Measurements from ENCODE around the gene IGSF21. TPM values are rescaled to one million over a fixed set of nuclear protein-coding genes. Genes with fewer than 3 reads are reported as not detected.

IGSF21 gene
- total and polyA plus RNA-seq, 11 donors, result 0.54 to 2.2 (median 0.94) TPM; not detected in 1

GRCh38 chr1:18261891-18262290, 154.3 kb downstream of the IGSF21 start:
- H3K27ac ChIP-seq, result no peak overlapping the region
- ATAC-seq (no peak), DNase-seq (no peak)
- intact Hi-C loops (cut with DNase I), result no loop called here
- no peak overlapping the region for H3K4me3 ChIP-seq
- WGBS, 4 donors, result 43 to 55% (median 47%) methylated on average over 4 of the region's 4 CpGs
- H3K27me3 ChIP-seq, result peaks cover 0 to 41% (median 6%) of the 10 kb centered on the region in 9 donors
- no peaks in the 10 kb centered on the region for H3K36me3 ChIP-seq
- H3K4me1 ChIP-seq, result no peaks in the 10 kb centered on the region
- no peaks in the 10 kb centered on the region for H3K9me3 ChIP-seq
- TF ChIP-seq CTCF (IDR thresholded peaks at IDR 0.05), result no peak
- no peak for TF ChIP-seq POLR2A (IDR thresholded peaks at IDR 0.05)

GRCh38 chr1:18262726-18263125, 155.1 kb downstream of the IGSF21 start:
- H3K36me3 ChIP-seq, result no peaks in the 10 kb centered on the region
- H3K27me3 ChIP-seq, result peaks cover 0 to 42% (median 6%) of the 10 kb centered on the region in 9 donors
- no peak overlapping the region for H3K4me3 ChIP-seq
- H3K9me3 ChIP-seq, result no peaks in the 10 kb centered on the region
- H3K4me1 ChIP-seq, result no peaks in the 10 kb centered on the region
- WGBS, 4 donors, result 17 to 33% (median 27%) methylated on average over 6 of the region's 6 CpGs
- H3K27ac ChIP-seq, result no peak overlapping the region
- TF ChIP-seq CTCF (IDR thresholded peaks at IDR 0.05) (no peak), POLR2A (IDR thresholded peaks at IDR 0.05) (no peak)
- intact Hi-C loops (cut with DNase I), result no loop called here
- DNase-seq (no peak), ATAC-seq (no peak)

- TF ChIP-seq CTCF (IDR thresholded peaks at IDR 0.05), result no peak
- TF ChIP-seq POLR2A (IDR thresholded peaks at IDR 0.05), result no peak
- DNase-seq (no peak), ATAC-seq (no peak)
- no peak overlapping the region for H3K4me3 ChIP-seq
- H3K4me1 ChIP-seq, result no peaks in the 10 kb centered on the region
- intact Hi-C loops (cut with DNase I), result no loop called here
- H3K36me3 ChIP-seq, result no peaks in the 10 kb centered on the region
- no peak overlapping the region for H3K27ac ChIP-seq
- peaks cover 0 to 39% (median 6%) of the 10 kb centered on the region in 9 donors for H3K27me3 ChIP-seq
- WGBS, 4 donors, result 52 to 60% (median 59%) methylated on average over 5 of the region's 5 CpGs
- H3K9me3 ChIP-seq, result no peaks in the 10 kb centered on the region
These were observed 156.0 kb downstream of the IGSF21 start for GRCh38 chr1:18263547-18264120.

- WGBS, 4 donors, result 57 to 68% (median 60%) methylated on average over 6 of the region's 6 CpGs
- DNase-seq (no peak), ATAC-seq (no peak)
- intact Hi-C loops (cut with DNase I), result no loop called here
- Histone ChIP-seq H3K27me3 (peaks cover 0 to 37% (median 6%) of the 10 kb centered on the region in 9 donors), H3K36me3 (no peaks in the 10 kb centered on the region), H3K4me3 (no peak overlapping the region), H3K9me3 (no peaks in the 10 kb centered on the region), H3K4me1 (no peaks in the 10 kb centered on the region), H3K27ac (no peak overlapping the region)
- TF ChIP-seq CTCF (IDR thresholded peaks at IDR 0.05), result no peak
- TF ChIP-seq POLR2A (IDR thresholded peaks at IDR 0.05), result no peak
These were observed 156.9 kb downstream of the IGSF21 start for GRCh38 chr1:18264450-18265039.
